ENCODE measurements around the gene FRMPD1. TPM values are rescaled to one million over a fixed set of nuclear protein-coding genes. Genes with fewer than 3 reads are reported as not detected.

The FRMPD1 gene
- polyA plus RNA-seq, 1 donor from 2014 or later, result 0.35 TPM

DNA sequence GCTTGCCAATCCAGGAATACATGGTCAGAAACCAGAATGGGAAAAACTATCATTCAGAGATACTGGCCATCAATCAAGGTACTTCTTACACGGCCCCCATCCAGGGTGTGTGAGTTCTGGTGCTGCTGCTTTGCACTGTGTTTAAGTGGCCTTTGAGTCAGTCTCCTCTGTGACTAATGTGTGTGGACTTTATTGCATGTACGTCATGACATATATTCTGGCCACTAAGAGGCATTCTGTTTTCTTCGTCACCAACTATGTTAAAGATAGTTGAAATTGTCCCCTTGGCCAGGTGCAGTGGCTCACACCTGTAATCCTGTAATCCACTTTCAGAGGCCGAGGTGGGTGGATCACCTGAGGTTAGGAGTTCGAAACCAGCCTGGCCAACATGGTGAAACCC, 125.6 kb downstream of the FRMPD1 start:
- Histone ChIP-seq H3K27ac (ENCODE audit: low read length) (no peak overlapping the region), H3K9me2 (ENCODE audit: insufficient read depth, low read length) (no peaks in the 10 kb centered on the region), H3K36me3 (ENCODE audit: insufficient read depth, low read length) (peaks cover 5% of the 10 kb centered on the region), H4K20me1 (ENCODE audit: insufficient read depth) (no peaks in the 10 kb centered on the region), H2AFZ (ENCODE audit: low read depth, low read length) (no peak overlapping the region), H3K9ac (ENCODE audit: low read length) (no peak overlapping the region), H3K4me3 (ENCODE audit: low read length) (no peak overlapping the region), H3K9me3 (ENCODE audit: low read length) (no peaks in the 10 kb centered on the region), H3K79me2 (replicated peaks; ENCODE audit: insufficient read depth, low read length) (no peaks in the 10 kb centered on the region), H3K4me2 (ENCODE audit: low read length) (no peak overlapping the region), H3K27me3 (ENCODE audit: insufficient read depth, low read depth, low read length) (no peaks in the 10 kb centered on the region), H3F3A (ENCODE audit: insufficient read depth, low read length, poor library complexity, severe bottlenecking) (no peaks in the 10 kb centered on the region)
- no peak for TF ChIP-seq SMC3 (conservative IDR thresholded peaks at IDR 0.05; ENCODE audit: poor library complexity)
- TF ChIP-seq RAD21 (conservative IDR thresholded peaks at IDR 0.05), result no peak
- no peak for TF ChIP-seq EZH2 (IDR thresholded peaks at IDR 0.05; ENCODE audit: borderline replicate concordance, insufficient read depth, low read length, poor library complexity, severe bottlenecking)
- TF ChIP-seq MXI1 (conservative IDR thresholded peaks at IDR 0.05; ENCODE audit: poor library complexity, severe bottlenecking), result no peak
- TF ChIP-seq POLR2AphosphoS5 (IDR thresholded peaks at IDR 0.05), result no peak
- TF ChIP-seq EP300 (conservative IDR thresholded peaks at IDR 0.05; ENCODE audit: poor library complexity, severe bottlenecking), result no peak
- no peak for TF ChIP-seq CTCF (IDR thresholded peaks at IDR 0.05; ENCODE audit: poor library complexity, severe bottlenecking)
- TF ChIP-seq TAF1 (IDR thresholded peaks at IDR 0.05; ENCODE audit: low read depth), result no peak
- TF ChIP-seq, protein P1, sequence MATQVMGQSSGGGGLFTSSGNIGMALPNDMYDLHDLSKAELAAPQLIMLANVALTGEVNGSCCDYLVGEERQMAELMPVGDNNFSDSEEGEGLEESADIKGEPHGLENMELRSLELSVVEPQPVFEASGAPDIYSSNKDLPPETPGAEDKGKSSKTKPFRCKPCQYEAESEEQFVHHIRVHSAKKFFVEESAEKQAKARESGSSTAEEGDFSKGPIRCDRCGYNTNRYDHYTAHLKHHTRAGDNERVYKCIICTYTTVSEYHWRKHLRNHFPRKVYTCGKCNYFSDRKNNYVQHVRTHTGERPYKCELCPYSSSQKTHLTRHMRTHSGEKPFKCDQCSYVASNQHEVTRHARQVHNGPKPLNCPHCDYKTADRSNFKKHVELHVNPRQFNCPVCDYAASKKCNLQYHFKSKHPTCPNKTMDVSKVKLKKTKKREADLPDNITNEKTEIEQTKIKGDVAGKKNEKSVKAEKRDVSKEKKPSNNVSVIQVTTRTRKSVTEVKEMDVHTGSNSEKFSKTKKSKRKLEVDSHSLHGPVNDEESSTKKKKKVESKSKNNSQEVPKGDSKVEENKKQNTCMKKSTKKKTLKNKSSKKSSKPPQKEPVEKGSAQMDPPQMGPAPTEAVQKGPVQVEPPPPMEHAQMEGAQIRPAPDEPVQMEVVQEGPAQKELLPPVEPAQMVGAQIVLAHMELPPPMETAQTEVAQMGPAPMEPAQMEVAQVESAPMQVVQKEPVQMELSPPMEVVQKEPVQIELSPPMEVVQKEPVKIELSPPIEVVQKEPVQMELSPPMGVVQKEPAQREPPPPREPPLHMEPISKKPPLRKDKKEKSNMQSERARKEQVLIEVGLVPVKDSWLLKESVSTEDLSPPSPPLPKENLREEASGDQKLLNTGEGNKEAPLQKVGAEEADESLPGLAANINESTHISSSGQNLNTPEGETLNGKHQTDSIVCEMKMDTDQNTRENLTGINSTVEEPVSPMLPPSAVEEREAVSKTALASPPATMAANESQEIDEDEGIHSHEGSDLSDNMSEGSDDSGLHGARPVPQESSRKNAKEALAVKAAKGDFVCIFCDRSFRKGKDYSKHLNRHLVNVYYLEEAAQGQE (IDR thresholded peaks at IDR 0.05; ENCODE audit: borderline replicate concordance), result no peak

- Histone ChIP-seq H3K9me3 (ENCODE audit: low read length) (no peaks in the 10 kb centered on the region), H3F3A (ENCODE audit: insufficient read depth, low read length, poor library complexity, severe bottlenecking) (no peaks in the 10 kb centered on the region), H4K20me1 (ENCODE audit: insufficient read depth) (no peaks in the 10 kb centered on the region), H3K79me2 (replicated peaks; ENCODE audit: insufficient read depth, low read length) (peaks cover 10% of the 10 kb centered on the region), H3K9ac (ENCODE audit: low read length) (no peak overlapping the region), H3K9me2 (ENCODE audit: insufficient read depth, low read length) (no peaks in the 10 kb centered on the region), H3K27me3 (ENCODE audit: insufficient read depth, low read depth, low read length) (no peaks in the 10 kb centered on the region), H2AFZ (ENCODE audit: low read depth, low read length) (no peak overlapping the region), H3K4me2 (ENCODE audit: low read length) (no peak overlapping the region), H3K27ac (ENCODE audit: low read length) (no peak overlapping the region), H3K4me3 (ENCODE audit: low read length) (no peak overlapping the region), H3K36me3 (ENCODE audit: insufficient read depth, low read length) (peaks cover 5% of the 10 kb centered on the region)
- no peak for TF ChIP-seq RAD21 (conservative IDR thresholded peaks at IDR 0.05)
Observed at GRCh38 chr9:37778534-37778933, 127.8 kb downstream of the FRMPD1 start.

- no peaks in the 10 kb centered on the region for H3K36me3 ChIP-seq (ENCODE audit: insufficient read depth, low read length)
- no peaks in the 10 kb centered on the region for H3K9me2 ChIP-seq (ENCODE audit: insufficient read depth, low read length)
- H3F3A ChIP-seq (ENCODE audit: insufficient read depth, low read length, poor library complexity, severe bottlenecking), result no peaks in the 10 kb centered on the region
- peak overlapping the region; percentile 83 for H3K9ac ChIP-seq (ENCODE audit: low read length)
- peaks cover 21% of the 10 kb centered on the region for H3K79me2 ChIP-seq (replicated peaks; ENCODE audit: insufficient read depth, low read length)
- H3K9me3 ChIP-seq (ENCODE audit: low read length), result no peaks in the 10 kb centered on the region
- peak overlapping the region; percentile 81 for H3K4me3 ChIP-seq (ENCODE audit: low read length)
- H4K20me1 ChIP-seq (ENCODE audit: insufficient read depth), result no peaks in the 10 kb centered on the region
- TF ChIP-seq SMC3 (conservative IDR thresholded peaks at IDR 0.05; ENCODE audit: poor library complexity) (no peak), EZH2 (IDR thresholded peaks at IDR 0.05; ENCODE audit: borderline replicate concordance, insufficient read depth, low read length, poor library complexity, severe bottlenecking) (no peak), CTCF (IDR thresholded peaks at IDR 0.05; ENCODE audit: poor library complexity, severe bottlenecking) (no peak), RAD21 (conservative IDR thresholded peaks at IDR 0.05) (no peak), EP300 (conservative IDR thresholded peaks at IDR 0.05; ENCODE audit: poor library complexity, severe bottlenecking) (no peak), TAF1 (IDR thresholded peaks at IDR 0.05; ENCODE audit: low read depth) (no peak), POLR2AphosphoS5 (IDR thresholded peaks at IDR 0.05) (no peak), MXI1 (conservative IDR thresholded peaks at IDR 0.05; ENCODE audit: poor library complexity, severe bottlenecking) (no peak)
- TF ChIP-seq, protein P1 (IDR thresholded peaks at IDR 0.05; ENCODE audit: borderline replicate concordance), result no peak
- no peak overlapping the region for H2AFZ ChIP-seq (ENCODE audit: low read depth, low read length)
- H3K27ac ChIP-seq (ENCODE audit: low read length), result peak overlapping the region; percentile 78
- H3K4me2 ChIP-seq (ENCODE audit: low read length), result peak overlapping the region; percentile 96
- H3K27me3 ChIP-seq (ENCODE audit: insufficient read depth, low read depth, low read length), result no peaks in the 10 kb centered on the region
Observed at GRCh38 chr9:37784291-37784615, 133.5 kb downstream of the FRMPD1 start.
